Fibroblast of upper back skin (primary cell): ENCODE data around the gene FOXC1.

Source experiments
- DNase-seq: peaks from one replicate; pipeline ENCODE4 v3.0.0-alpha.2; 2013

The FOXC1 gene

GRCh38 chr6:1584996-1585668 lies 24.6 kb upstream of the FOXC1 start:
- DNase-seq = no peak

- DNase-seq = no peak
Measured at GRCh38 chr6:1585669-1586049, 24.1 kb upstream of the FOXC1 start.

GRCh38 chr6:1586256-1586655 lies 23.5 kb upstream of the FOXC1 start:
- DNase-seq = no peak

DNA sequence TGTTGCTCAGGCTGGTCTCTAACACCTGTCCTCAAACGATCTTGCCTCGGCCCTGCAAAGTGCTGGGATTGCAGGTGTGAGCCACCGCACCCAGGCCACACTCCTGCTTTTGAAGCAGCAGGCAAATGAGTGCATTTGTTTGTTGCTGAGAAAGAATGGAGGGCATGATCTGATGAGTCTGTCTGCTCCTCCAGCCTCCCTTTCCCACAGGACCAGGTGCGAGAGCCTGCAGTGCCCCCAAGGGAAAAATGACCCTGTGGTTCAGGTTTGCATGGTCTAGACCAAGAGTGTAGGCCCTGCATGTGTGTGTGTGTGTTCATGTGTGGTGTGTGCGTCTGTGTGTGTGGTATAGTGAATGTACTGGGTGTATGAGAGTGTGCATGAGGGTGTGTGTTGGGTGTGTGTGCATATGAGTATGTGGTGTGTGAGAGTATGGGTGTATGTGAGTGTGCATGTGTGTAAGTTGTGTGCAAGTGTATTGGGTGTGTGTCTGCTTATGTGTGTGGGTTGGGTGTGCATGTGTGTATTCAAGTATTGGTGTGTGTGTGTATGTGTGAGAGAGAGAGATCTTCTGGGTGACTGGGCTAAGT lies 22.8 kb upstream of the FOXC1 start:
- no peak for DNase-seq

DNA sequence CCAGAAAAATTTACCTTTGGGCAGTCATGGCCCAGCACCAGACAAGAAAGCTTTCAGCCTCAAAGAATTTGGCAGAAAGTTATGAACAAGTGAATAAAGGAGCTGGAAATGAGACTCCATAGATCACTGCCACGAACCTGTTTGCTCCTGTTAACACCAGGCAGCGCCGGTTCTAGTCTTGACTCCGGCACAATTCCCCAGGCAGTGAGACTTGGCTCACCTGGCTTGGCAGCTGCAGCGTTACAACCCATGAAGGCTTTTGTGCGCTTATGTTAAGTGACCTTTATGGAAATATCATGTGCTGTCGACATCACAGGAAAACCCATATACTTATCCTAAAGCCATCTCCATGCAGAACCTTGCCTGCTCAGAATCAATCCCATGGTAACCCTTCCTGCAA lies 22.2 kb upstream of the FOXC1 start:
- DNase-seq = no peak

DNA sequence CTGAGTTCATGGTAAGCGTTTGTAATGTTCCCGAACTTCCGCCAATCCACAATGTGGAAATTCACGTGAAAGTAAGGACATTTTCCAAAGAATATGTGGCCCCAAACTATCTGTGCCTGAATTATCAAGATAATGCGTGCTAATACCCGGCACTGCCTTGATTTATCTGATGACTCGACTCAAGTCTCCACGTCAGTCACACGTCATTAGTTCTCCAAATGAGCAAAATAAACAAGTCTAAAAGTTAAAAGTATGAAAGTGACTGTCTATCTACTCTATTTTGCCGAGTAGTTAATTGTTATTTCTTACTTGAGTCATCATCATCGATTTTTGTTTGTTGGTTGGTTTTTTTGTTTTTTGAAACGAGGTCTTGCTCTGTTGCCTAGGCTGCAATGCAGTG lies 21.7 kb upstream of the FOXC1 start:
- DNase-seq = no peak

DNA sequence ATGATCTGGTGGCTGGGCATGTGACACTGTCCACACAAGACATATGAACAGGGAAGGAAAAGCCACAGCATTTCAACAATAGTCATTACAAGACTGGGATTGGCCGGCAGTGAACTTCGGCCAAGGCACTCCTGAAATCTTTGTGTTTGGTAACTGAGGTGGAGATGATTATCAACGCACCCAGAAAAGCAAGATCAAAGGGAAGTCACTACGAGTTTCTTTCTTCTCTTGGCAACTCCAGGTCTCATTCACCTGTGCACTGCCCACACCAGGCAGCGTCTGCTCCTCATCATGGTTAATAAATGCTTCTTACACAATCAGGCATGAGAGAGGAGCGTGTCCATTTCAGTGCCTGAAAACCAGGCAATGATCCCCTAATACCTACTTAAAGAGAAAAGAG lies 20.5 kb upstream of the FOXC1 start:
- DNase-seq = no peak

DNA sequence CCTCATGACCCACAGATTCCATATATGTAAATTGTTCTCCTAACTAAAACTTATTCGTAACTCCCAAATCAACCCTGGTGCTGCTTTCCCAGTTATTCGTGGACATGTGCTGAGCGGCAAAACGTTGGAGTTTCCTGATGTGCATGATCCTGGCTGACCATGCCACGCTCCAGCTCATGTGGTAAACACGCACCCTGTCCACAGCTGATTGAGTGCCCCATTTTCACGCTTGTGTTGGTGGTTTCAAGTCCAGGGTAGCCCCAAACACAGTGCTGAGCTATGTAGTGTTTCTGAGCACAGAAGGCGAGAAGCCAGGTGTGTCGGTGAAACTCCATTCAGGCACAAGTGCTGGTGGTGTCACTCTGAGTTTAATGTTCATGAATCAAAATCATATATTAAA lies 19.1 kb upstream of the FOXC1 start:
- DNase-seq = no peak

GRCh38 chr6:1591243-1591642 lies 18.5 kb upstream of the FOXC1 start:
- DNase-seq = no peak

- no peak for DNase-seq
Measured at GRCh38 chr6:1591926-1592325, 17.8 kb upstream of the FOXC1 start.

- DNase-seq = no peak
Measured at GRCh38 chr6:1592852-1593251, 16.9 kb upstream of the FOXC1 start.

GRCh38 chr6:1593286-1593957 lies 16.3 kb upstream of the FOXC1 start:
- DNase-seq = no peak

DNA sequence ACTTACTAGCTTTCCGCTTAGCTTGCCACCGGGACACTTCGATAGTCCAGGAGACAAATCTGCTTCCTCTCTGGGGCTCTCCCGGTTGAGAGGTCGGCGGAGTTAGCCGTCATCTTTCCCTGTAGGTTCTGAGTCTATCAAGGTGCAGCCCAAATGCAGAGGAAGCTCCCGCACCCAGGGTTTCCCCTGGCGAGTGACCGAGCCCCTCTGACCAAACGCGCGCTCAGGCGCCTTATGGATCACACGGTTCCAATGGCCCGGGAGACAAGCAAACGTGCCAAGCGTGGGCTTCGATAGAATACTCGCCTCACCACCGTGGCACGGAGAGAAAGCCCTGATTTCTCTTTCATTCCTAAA lies 15.8 kb upstream of the FOXC1 start:
- no peak for DNase-seq

DNA sequence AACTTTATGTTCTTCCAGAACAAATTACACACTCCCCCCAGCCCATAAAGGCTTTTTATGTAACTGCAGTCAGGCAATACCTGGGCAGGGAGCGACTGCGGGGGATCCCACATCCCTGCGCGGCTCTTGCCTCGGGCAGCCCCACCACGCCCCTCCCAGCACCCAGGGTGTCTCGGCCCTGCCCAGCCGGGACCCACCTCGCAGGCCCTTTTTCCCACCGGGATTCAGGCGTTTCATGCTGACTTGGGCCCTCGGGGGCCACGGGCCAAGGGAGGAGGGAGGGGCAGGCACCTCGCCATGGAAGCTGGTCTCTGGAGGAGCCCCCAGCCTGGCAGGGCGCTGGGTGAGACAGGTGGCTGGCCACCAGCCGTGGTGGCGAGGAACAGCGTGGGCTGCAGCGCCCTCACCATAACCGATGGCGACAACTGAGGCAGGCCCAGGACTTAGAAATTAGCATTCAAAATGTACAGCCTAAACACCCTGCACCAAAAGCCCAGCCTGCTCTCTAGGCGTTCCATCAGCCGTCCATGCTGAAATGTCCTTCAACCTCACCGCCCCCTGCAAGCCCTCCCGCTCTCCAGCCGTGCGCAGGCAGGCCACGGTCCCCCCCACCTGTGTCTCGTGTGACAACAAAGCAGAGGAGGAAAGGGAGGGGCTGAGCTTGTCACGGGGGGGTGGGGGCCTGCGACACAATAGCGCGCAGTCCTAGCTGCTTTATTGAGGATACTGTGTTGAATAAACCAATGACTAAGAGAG lies 15.1 kb upstream of the FOXC1 start:
- no peak for DNase-seq

GRCh38 chr6:1595271-1596087 lies 14.2 kb upstream of the FOXC1 start:
- no peak for DNase-seq

- DNase-seq = peak; percentile 43
Measured at GRCh38 chr6:1596088-1596852, 13.4 kb upstream of the FOXC1 start.

DNA sequence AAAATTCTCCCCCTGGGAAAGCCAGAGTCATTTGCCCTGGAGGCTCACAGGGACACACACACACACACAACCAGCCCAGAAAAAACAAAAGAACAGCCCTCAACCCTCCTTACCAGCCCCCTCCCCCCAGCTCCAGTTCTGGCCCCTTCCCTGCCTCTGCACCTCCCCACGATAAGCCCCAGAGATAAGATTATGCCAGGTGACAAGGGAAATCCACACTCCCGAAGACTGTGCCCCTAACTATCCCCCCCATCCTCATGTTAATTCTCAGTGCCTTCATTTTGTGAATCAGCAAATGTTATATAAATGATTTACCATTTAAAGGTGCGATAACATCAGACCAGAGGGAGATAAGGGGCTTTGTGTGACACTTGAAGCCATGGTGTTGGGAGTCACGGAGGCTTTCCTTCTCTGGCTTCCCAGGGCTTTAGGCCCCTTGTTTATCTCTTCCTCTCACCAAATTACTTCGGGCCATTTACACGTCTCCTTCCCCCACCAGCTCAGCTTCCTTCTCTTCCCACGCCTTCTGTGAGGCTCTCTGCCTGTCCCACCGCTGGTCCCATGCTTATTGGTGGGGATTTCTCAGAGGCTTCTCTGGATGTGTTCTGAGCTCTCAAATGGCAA lies 12.5 kb upstream of the FOXC1 start:
- DNase-seq = no peak

DNA sequence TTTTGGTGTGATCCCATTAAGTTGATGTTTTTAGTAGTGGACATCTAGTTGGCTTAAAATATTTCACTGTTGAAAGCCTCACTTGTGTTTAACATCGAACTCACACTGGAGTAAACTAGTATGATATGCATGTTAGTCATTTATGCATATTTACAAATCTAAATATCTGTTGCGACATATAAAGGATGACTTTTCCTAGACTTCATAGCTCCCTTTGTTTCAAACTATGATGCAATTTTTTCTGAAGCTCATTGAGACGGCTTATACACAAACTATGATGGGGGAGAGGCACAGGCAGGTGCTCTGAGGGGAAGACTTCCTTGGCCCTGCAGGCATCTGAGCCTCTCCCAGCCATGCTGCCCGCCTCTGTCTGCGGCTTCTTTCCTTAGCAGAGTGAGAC lies 11.8 kb upstream of the FOXC1 start:
- peak; percentile 34 for DNase-seq

DNA sequence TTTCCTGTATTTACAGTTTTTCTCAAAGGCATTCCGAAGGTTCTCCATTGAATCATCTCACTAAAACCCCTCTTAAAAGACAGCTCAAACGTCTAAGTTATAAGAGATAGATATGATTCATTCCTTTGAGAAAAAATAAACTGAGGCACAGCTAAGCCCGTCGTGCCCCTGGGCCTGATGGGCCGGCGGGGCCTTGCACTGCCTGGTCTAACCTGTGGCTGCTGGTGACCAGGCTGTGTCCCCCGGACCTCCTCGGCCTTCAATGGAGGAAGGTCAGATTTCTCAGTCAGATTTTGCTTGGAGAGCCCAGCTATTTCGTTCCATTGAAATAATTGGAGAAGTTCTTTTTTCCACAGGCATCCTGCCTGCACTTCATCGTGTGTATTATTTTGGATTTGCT lies 11.3 kb upstream of the FOXC1 start:
- DNase-seq = no peak

DNA sequence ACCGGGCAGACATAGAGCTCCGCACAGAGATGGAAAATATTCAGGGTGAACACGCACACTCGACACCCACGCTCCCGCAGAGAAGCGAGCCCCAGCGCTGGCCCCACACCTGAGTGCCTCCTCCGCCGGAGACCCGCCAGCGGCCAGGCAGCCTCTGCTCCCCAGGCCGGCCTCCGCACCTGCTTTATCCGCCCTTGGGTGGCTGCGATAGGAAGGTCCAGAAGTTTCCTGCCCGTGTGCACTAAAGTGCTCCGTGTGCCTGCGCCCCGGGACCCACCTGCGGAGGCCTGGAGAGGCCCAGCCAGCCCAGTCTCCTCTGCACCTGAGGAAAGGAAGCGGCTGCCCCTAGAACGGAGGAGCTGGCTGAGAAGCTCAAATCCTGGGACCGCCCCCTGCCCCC lies 10.8 kb upstream of the FOXC1 start:
- DNase-seq = no peak

DNA sequence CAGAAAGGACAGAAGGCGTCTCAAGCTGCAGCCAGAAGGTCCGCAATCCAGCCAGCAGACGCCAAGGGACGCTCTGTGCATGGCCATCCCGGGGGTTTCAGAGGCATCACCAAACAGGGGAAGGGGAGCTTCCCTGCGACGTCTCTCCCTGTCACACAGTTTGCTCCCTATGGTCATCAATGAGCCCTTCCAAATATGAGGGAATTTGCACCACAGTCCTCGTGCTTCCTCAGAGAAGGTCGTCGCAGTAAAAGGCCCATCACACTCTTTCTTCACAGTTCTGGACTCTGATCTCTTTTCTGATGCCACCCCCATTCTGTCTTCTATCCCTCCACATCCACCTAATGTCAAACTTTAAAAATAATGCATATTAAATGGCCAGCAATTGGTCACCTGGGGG lies 10.2 kb upstream of the FOXC1 start:
- DNase-seq = no peak
